IMR-90 (cell line): ENCODE measurements around the gene ZNF398. TPM values are rescaled to one million over a fixed set of nuclear protein-coding genes. Genes with fewer than 3 reads are reported as not detected.

Experiments
- ATAC-seq: fragments of 200-7000 bp; cut with Tn5 transposase; 2 replicates; pipeline ENCODE4 v1.9.1; 2020; ENCODE audit warnings: low read depth, mild to moderate bottlenecking, moderate library complexity
- BruUV-seq: library from RNA; stranded (reverse); fragments of 400-500 nt; replicated peaks from 2 replicates; lab custom pipeline; 2021; lab: Mats Ljungman, UMichigan
- CTCF ChIA-PET: fragments of 300-600 bp; formaldehyde crosslinking; extraction: SDS; loops from one replicate; lab custom pipeline; 2021; ENCODE audit warnings: antibody characterized with exemption; lab: Yijun Ruan, JAX
- POLR2A ChIA-PET: fragments of 300-600 bp; sonication (Branson Sonifier 250); formaldehyde crosslinking; loops from one replicate; lab custom pipeline; 2022; ENCODE audit warnings: antibody characterized with exemption; ENCODE audit not compliant: unreplicated experiment; lab: Charles Lee
- DNase-seq: peaks from one replicate; pipeline ENCODE4 v3.0.0; 2013
- H2AFZ ChIP-seq: replicated peaks from 2 replicates; pipeline ENCODE3; 2013; ENCODE audit warnings: low read length, mild to moderate bottlenecking; ENCODE audit not compliant: poor library complexity
- H2AK5ac ChIP-seq: 2 replicates; pipeline ENCODE4 v1.6.1; 2013; ENCODE audit warnings: low read depth, low read length, inconsistent platforms
- H2AK9ac ChIP-seq: replicated peaks from 2 replicates; pipeline ENCODE3; 2013; ENCODE audit warnings: mild to moderate bottlenecking, low read depth, low read length, moderate library complexity; ENCODE audit not compliant: poor library complexity
- H2BK120ac ChIP-seq: 2 replicates; pipeline ENCODE4 v1.6.1; 2013; ENCODE audit warnings: low read depth, low read length, inconsistent platforms
- H2BK15ac ChIP-seq: 3 replicates; pipeline ENCODE4 v1.6.1; 2013; ENCODE audit warnings: low read depth, low read length, inconsistent platforms
- H2BK20ac ChIP-seq: 2 replicates; pipeline ENCODE4 v1.6.1; 2013; ENCODE audit warnings: low read depth, mild to moderate bottlenecking, inconsistent platforms, low read length, moderate library complexity
- H2BK5ac ChIP-seq: 2 replicates; pipeline ENCODE4 v1.6.1; 2013; ENCODE audit warnings: mild to moderate bottlenecking, low read depth, low read length, inconsistent platforms; ENCODE audit not compliant: poor library complexity, severe bottlenecking
- H3K14ac ChIP-seq: replicated peaks from 2 replicates; pipeline ENCODE4 v1.6.1; 2013; ENCODE audit warnings: low read depth, low read length, inconsistent platforms
- H3K18ac ChIP-seq: 2 replicates; pipeline ENCODE4 v1.6.1; 2013; ENCODE audit warnings: low read depth, low read length, control low read depth
- H3K23ac ChIP-seq: 2 replicates; pipeline ENCODE4 v1.6.1; 2013; ENCODE audit warnings: low read depth, low read length, inconsistent platforms
- H3K27ac ChIP-seq: 2 replicates; pipeline ENCODE4 v1.5.1; 2013; ENCODE audit warnings: mild to moderate bottlenecking, control low read depth, low read length; ENCODE audit not compliant: insufficient read depth
- H3K27me3 ChIP-seq: 2 replicates; pipeline ENCODE4 v1.6.1; 2013; ENCODE audit warnings: low read length; ENCODE audit not compliant: control insufficient read depth, insufficient read depth
- H3K36me3 ChIP-seq: 2 replicates; pipeline ENCODE4 v1.6.1; 2013; ENCODE audit warnings: low read length, mixed read lengths; ENCODE audit not compliant: control insufficient read depth, insufficient read depth
- H3K4ac ChIP-seq: 2 replicates; pipeline ENCODE4 v1.6.1; 2013; ENCODE audit warnings: low read depth, low read length, inconsistent platforms
- H3K4me1 ChIP-seq: 2 replicates; pipeline ENCODE4 v1.6.1; 2013; ENCODE audit warnings: low read length, mixed read lengths; ENCODE audit not compliant: control insufficient read depth, insufficient read depth
- H3K4me2 ChIP-seq: 2 replicates; pipeline ENCODE4 v1.6.1; 2013; ENCODE audit warnings: low read depth, mild to moderate bottlenecking, control low read depth, low read length, moderate library complexity
- H3K4me3 ChIP-seq: 2 replicates; pipeline ENCODE4 v1.5.1; 2013; ENCODE audit warnings: low read depth, mild to moderate bottlenecking, control low read depth, low read length, moderate library complexity; ENCODE audit not compliant: insufficient read depth
- H3K56ac ChIP-seq: 2 replicates; pipeline ENCODE4 v1.6.1; 2013; ENCODE audit warnings: low read length, inconsistent platforms; ENCODE audit not compliant: insufficient read depth; ENCODE audit errors: extremely low read depth
- H3K79me1 ChIP-seq, 2 experiments: 2 replicates each; pipeline ENCODE4 v1.6.1; 2013; ENCODE audit warnings: low read length in 2 of 2, inconsistent platforms in 1 of 2, low read depth in 1 of 2
- H3K9ac ChIP-seq: 2 replicates; pipeline ENCODE4 v1.6.1; 2013; ENCODE audit warnings: low read depth, low read length, control low read depth
- H3K9me1 ChIP-seq: 2 replicates; pipeline ENCODE4 v1.6.1; 2013; ENCODE audit warnings: low read length, inconsistent platforms; ENCODE audit not compliant: insufficient read depth
- H3K9me3 ChIP-seq: 2 replicates; pipeline ENCODE4 v1.6.1; 2013; ENCODE audit warnings: low read length; ENCODE audit not compliant: control insufficient read depth, insufficient read depth
- H4K20me1 ChIP-seq: 2 replicates; pipeline ENCODE4 v1.6.1; 2013; ENCODE audit warnings: low read length, inconsistent platforms; ENCODE audit not compliant: insufficient read depth
- H4K5ac ChIP-seq: 2 replicates; pipeline ENCODE4 v1.6.1; 2013; ENCODE audit warnings: mild to moderate bottlenecking, low read depth, low read length, control low read depth
- H4K8ac ChIP-seq, 2 experiments: 2 replicates each; pipeline ENCODE4 v1.6.1; 2013; ENCODE audit warnings: low read depth in 2 of 2, low read length in 2 of 2, control low read depth in 1 of 2, inconsistent platforms in 1 of 2
- H4K91ac ChIP-seq: 2 replicates; pipeline ENCODE4 v1.6.1; 2013; ENCODE audit warnings: low read depth, low read length, inconsistent platforms; ENCODE audit not compliant: insufficient read depth
- BHLHE40 ChIP-seq: fragments of 150-350 bp; IDR thresholded peaks from 2 replicates; pipeline ENCODE4 v1.6.1; 2016; ENCODE audit warnings: mild to moderate bottlenecking, low read depth, low read length
- CEBPB ChIP-seq: IDR thresholded peaks from 2 replicates; pipeline ENCODE4 v1.6.1; 2012; ENCODE audit warnings: low read depth, low read length, improper control_type of control experiment
- CHD1 ChIP-seq: IDR thresholded peaks from 2 replicates; pipeline ENCODE4 v1.6.1; 2012; ENCODE audit warnings: low read depth, low read length, improper control_type of control experiment
- CTCF ChIP-seq: conservative IDR thresholded peaks from 2 replicates; pipeline ENCODE4 v1.5.1; 2012; ENCODE audit warnings: mild to moderate bottlenecking, low read depth, low read length, improper control_type of control experiment
- FOS ChIP-seq: fragments of 150-350 bp; IDR thresholded peaks from 2 replicates; pipeline ENCODE4 v1.6.1; 2016; ENCODE audit warnings: low read depth, low read length
- MAFK ChIP-seq: IDR thresholded peaks from 2 replicates; pipeline ENCODE4 v1.6.1; 2012; ENCODE audit warnings: low read depth, low read length, improper control_type of control experiment
- MAZ ChIP-seq: IDR thresholded peaks from 2 replicates; pipeline ENCODE4 v1.6.1; 2012; ENCODE audit warnings: low read depth, mild to moderate bottlenecking, low read length, improper control_type of control experiment, moderate library complexity, borderline replicate concordance
- MXI1 ChIP-seq: IDR thresholded peaks from 2 replicates; pipeline ENCODE4 v1.6.1; 2012; ENCODE audit warnings: low read depth, mild to moderate bottlenecking, low read length, moderate library complexity, borderline replicate concordance
- NFE2L2 ChIP-seq: fragments of 150-350 bp; IDR thresholded peaks from 2 replicates; pipeline ENCODE4 v1.6.1; 2016; ENCODE audit warnings: low read depth, mild to moderate bottlenecking, low read length
- POLR2A ChIP-seq: IDR thresholded peaks from 2 replicates; pipeline ENCODE4 v1.6.1; 2012; ENCODE audit warnings: mild to moderate bottlenecking, low read depth, low read length
- RAD21 ChIP-seq: IDR thresholded peaks from 2 replicates; pipeline ENCODE4 v1.6.1; 2012; ENCODE audit warnings: low read length, improper control_type of control experiment
- RCOR1 ChIP-seq: IDR thresholded peaks from 2 replicates; pipeline ENCODE4 v1.6.1; 2012; ENCODE audit warnings: mild to moderate bottlenecking, low read length, improper control_type of control experiment; ENCODE audit not compliant: insufficient replicate concordance
- RFX5 ChIP-seq: IDR thresholded peaks from 2 replicates; pipeline ENCODE4 v1.8.0; 2012; ENCODE audit warnings: low read depth, mild to moderate bottlenecking, low read length, moderate library complexity
- SMC3 ChIP-seq: fragments of 150-350 bp; IDR thresholded peaks from 2 replicates; pipeline ENCODE4 v1.6.1; 2016; ENCODE audit warnings: low read depth, mild to moderate bottlenecking, antibody characterized with exemption, low read length, moderate library complexity
- USF2 ChIP-seq: fragments of 150-350 bp; IDR thresholded peaks from 2 replicates; pipeline ENCODE4 v1.6.1; 2017; ENCODE audit warnings: mild to moderate bottlenecking, antibody characterized with exemption, low read length, low read depth
- WGBS, 2 experiments: methylation state at CpG; one replicate each; pipeline versions ENCODE4 v1.1.5 to v1.1.7; 2013; ENCODE audit warnings: missing lambda C conversion rate in 2 of 2; ENCODE audit not compliant: insufficient read length in 1 of 2; ENCODE audit errors: extremely low coverage in 2 of 2; 5-methylcytosine and 5-hydroxymethylcytosine counted together
- dilution Hi-C: fragments of 300-500 bp; cut with HindIII; formaldehyde crosslinking; loops from one replicate; pipeline ENCODE4 v1.14.3; 2018; ENCODE audit warnings: low sequenced_read_pairs; ENCODE audit not compliant: unreplicated experiment
- in situ Hi-C: fragments of 300-500 bp; cut with MboI; formaldehyde crosslinking; loops from 3 replicates; pipeline ENCODE4 v1.14.3; 2019; ENCODE audit warnings: low sequenced_read_pairs, inconsistent platforms, mixed read lengths
- intact Hi-C: fragments of 100-400 bp; cut with micrococcal nuclease; formaldehyde crosslinking; loops from 2 replicates; pipeline ENCODE4 v1.10.0; 2022
- polyA plus RNA-seq, 3 experiments: library from polyadenylated mRNA; depleted of rRNA; stranded (reverse); fragments of >200 nt; gene quantifications; 2 replicates each; pipeline ENCODE4 v1.2.3, GENCODE V29; 2012; ENCODE audit warnings: low replicate concordance in 1 of 3
- total RNA-seq: library from RNA; depleted of rRNA; stranded (reverse); fragments of >200 nt; gene quantifications from 2 replicates; pipeline ENCODE4 v1.2.3, GENCODE V29; 2012

Gene ZNF398
- total and polyA plus RNA-seq, 2 of the 4 experiments (the other 2 are of a cell fraction), result 5.7 to 7.9 TPM

GRCh38 chr7:149104214-149104613 lies 43.0 kb upstream of the ZNF398 start:
- no peak for TF ChIP-seq MAFK
- no peak for TF ChIP-seq CEBPB
- TF ChIP-seq RFX5, result no peak
- TF ChIP-seq CHD1, result no peak
- TF ChIP-seq SMC3, result no peak
- TF ChIP-seq FOS, result no peak
- TF ChIP-seq RAD21, result no peak
- TF ChIP-seq RCOR1, result no peak
- TF ChIP-seq BHLHE40, result no peak
- TF ChIP-seq POLR2A, result no peak
- TF ChIP-seq NFE2L2, result no peak
- TF ChIP-seq CTCF, result no peak
- no peak for TF ChIP-seq MAZ
- TF ChIP-seq USF2, result no peak
- TF ChIP-seq MXI1, result no peak
- no peak overlapping the region for H3K9ac ChIP-seq
- BruUV-seq, result no TSS peak
- H2AK9ac ChIP-seq, result no peak overlapping the region
- no peaks in the 10 kb centered on the region for H3K9me3 ChIP-seq
- dilution Hi-C loops, result no loop called here
- intact Hi-C loops, result no loop called here
- no peak overlapping the region for H4K8ac ChIP-seq
- H3K4ac ChIP-seq, result no peak overlapping the region
- H4K20me1 ChIP-seq, result no peaks in the 10 kb centered on the region
- no peak overlapping the region for H2BK20ac ChIP-seq
- H3K23ac ChIP-seq, result no peak overlapping the region
- DNase-seq (no peak), ATAC-seq (no peak)
- H3K18ac ChIP-seq, result no peak overlapping the region
- ChIA-PET POLR2A (no interaction called here), CTCF (no interaction called here)
- H2BK15ac ChIP-seq, result no peak overlapping the region
- H3K4me3 ChIP-seq, result no peak overlapping the region
- no peaks in the 10 kb centered on the region for H3K27me3 ChIP-seq
- no peaks in the 10 kb centered on the region for H3K4me1 ChIP-seq
- H4K5ac ChIP-seq, result no peak overlapping the region
- H2AK5ac ChIP-seq, result no peak overlapping the region
- H2AFZ ChIP-seq, result no peak overlapping the region
- H3K56ac ChIP-seq, result no peak overlapping the region
- WGBS, 2 experiments, result 95% methylated on average over 33 of the region's 35 CpGs; no CpG with 5 or more reads in 1 of the 2 experiments
- no peak overlapping the region for H2BK5ac ChIP-seq
- H3K79me1 ChIP-seq, result no peaks in the 10 kb centered on the region
- H3K9me1 ChIP-seq, result no peaks in the 10 kb centered on the region
- in situ Hi-C loops, result no loop called here
- H3K36me3 ChIP-seq, result peaks cover 4% of the 10 kb centered on the region; the same call in 1 of the 2 replicates
- no peak overlapping the region for H2BK120ac ChIP-seq
- H3K4me2 ChIP-seq, result no peak overlapping the region
- no peak overlapping the region for H3K14ac ChIP-seq
- no peak overlapping the region for H3K27ac ChIP-seq
- H4K91ac ChIP-seq, result no peak overlapping the region
